ENCODE measurements around the gene D2HGDH. TPM values are rescaled to one million over a fixed set of nuclear protein-coding genes. Genes with fewer than 3 reads are reported as not detected.

D2HGDH gene
- total and polyA plus RNA-seq, 2 of the 8 experiments (the other 6 are each of a cell fraction or from before 2014, with no cell fraction given) = 3.4 to 8.1 TPM

GRCh38 chr2:241815477-241816430 is 81.3 kb downstream of the D2HGDH start:
- H4K5ac ChIP-seq (ENCODE audit: insufficient read length, low read depth, low read length) = no peak overlapping the region
- no peaks in the 10 kb centered on the region for H3K9me3 ChIP-seq (ENCODE audit: insufficient read depth in 2 of 2, low read depth in 1 of 2, low read length in 1 of 2)
- H3K36me3 ChIP-seq (ENCODE audit: control insufficient read depth in 2 of 4, insufficient read depth in 4 of 4, low read length in 3 of 4) = no peaks in the 10 kb centered on the region
- H4K20me1 ChIP-seq (replicated peaks in 1 of 2; ENCODE audit: control insufficient read depth in 1 of 2, insufficient read depth in 2 of 2, low read length in 2 of 2) = no peaks in the 10 kb centered on the region
- DNase-seq (ENCODE audit: low read depth in 1 of 2, low spot score in 2 of 2) = no peak
- H3K14ac ChIP-seq (ENCODE audit: insufficient read length) = no peak overlapping the region
- no peak overlapping the region for H4K91ac ChIP-seq (replicated peaks; ENCODE audit: insufficient read length, low read length)
- no peak overlapping the region for H2AK5ac ChIP-seq (ENCODE audit: low read depth, low read length)
- H3K79me2 ChIP-seq (ENCODE audit: control insufficient read depth in 1 of 2, insufficient read depth in 2 of 2, low read length in 2 of 2) = no peaks in the 10 kb centered on the region
- no peak overlapping the region for H3K4me2 ChIP-seq (ENCODE audit: insufficient read depth in 1 of 2, low read depth in 2 of 2, low read length in 2 of 2)
- H2BK20ac ChIP-seq (ENCODE audit: low read length) = no peak overlapping the region
- no peak overlapping the region for H3K4me3 ChIP-seq (ENCODE audit: extremely low read depth in 1 of 4, insufficient read depth in 2 of 4, low read depth in 3 of 4, low read length in 4 of 4)
- CTCF ChIA-PET (ENCODE audit: partially characterized antibody) = interaction anchor here (1.3 kb wide), 1 partner anchor 37 kb away, joined by 3 read pairs; no protein-coding TSS in a partner anchor
- POLR2A ChIA-PET (ENCODE audit: partially characterized antibody) = no interaction called here
- peak overlapping the region; percentile 68 for H4K8ac ChIP-seq (ENCODE audit: extremely low read depth, insufficient read depth, low read length)
- H3K79me1 ChIP-seq (ENCODE audit: low read depth, low read length) = no peaks in the 10 kb centered on the region
- WGBS, 2 experiments (ENCODE audit: extremely low coverage in 1 of 2, insufficient coverage in 1 of 2, insufficient read length in 1 of 2, insufficient replicate concordance in 2 of 2, low coverage in 1 of 2, low lambda C conversion rate in 2 of 2, missing lambda C conversion rate in 1 of 2) = 89% methylated on average over 37 of the region's 48 CpGs; no CpG with 5 or more reads in 1 of the 2 experiments
- H2BK120ac ChIP-seq (replicated peaks; ENCODE audit: low read depth, low read length) = no peak overlapping the region
- peaks cover 0 to under 1% (median 0%) of the 10 kb centered on the region in 4 experiments; a peak in 1 of 7 replicates for H3K4me1 ChIP-seq (replicated peaks in 1 of 4; ENCODE audit: control insufficient read depth in 3 of 4, insufficient read depth in 4 of 4, low read length in 3 of 4)
- no peak overlapping the region for H2BK12ac ChIP-seq (ENCODE audit: low read depth, low read length)
- no peak overlapping the region for H3K27ac ChIP-seq (ENCODE audit: low read depth, low read length)
- no peak overlapping the region for H3K9ac ChIP-seq (replicated peaks in 1 of 4; ENCODE audit: extremely low read depth in 1 of 4, low read depth in 3 of 4, low read length in 3 of 4)
- FAIRE-seq = no peak
- H3K23me2 ChIP-seq (ENCODE audit: low read depth, low read length) = no peaks in the 10 kb centered on the region
- no peak overlapping the region for H3K18ac ChIP-seq (ENCODE audit: extremely low read depth, low read length)
- H2AFZ ChIP-seq (ENCODE audit: low read length) = no peak overlapping the region
- H3K56ac ChIP-seq (replicated peaks; ENCODE audit: insufficient read length, low read depth, low read length) = no peak overlapping the region
- H3K4ac ChIP-seq (replicated peaks; ENCODE audit: insufficient read length, low read depth, low read length) = no peak overlapping the region
- H3K23ac ChIP-seq (ENCODE audit: insufficient read length) = no peak overlapping the region
- no peak overlapping the region; the same call in 1 of the 2 replicates for H2BK15ac ChIP-seq (ENCODE audit: low read length)
- no peak overlapping the region for H2BK5ac ChIP-seq (ENCODE audit: low read depth, low read length)
- H3K27me3 ChIP-seq (replicated peaks in 1 of 4; ENCODE audit: control insufficient read depth in 3 of 4, extremely low read depth in 1 of 4, insufficient read depth in 3 of 4, low read length in 3 of 4) = no peaks in the 10 kb centered on the region
- TF ChIP-seq MAX (IDR thresholded peaks at IDR 0.05) (no peak), JUND (IDR thresholded peaks at IDR 0.05; ENCODE audit: low read length) (no peak), ZNF274 (IDR thresholded peaks at IDR 0.05; ENCODE audit: borderline replicate concordance, extremely low read depth, low read length) (no peak), TCF12 (IDR thresholded peaks at IDR 0.05; ENCODE audit: low read depth, low read length) (no peak), BCL11A (IDR thresholded peaks at IDR 0.05; ENCODE audit: low read depth in 2 of 2, low read length in 2 of 2) (no peak), SP2 (IDR thresholded peaks at IDR 0.05; ENCODE audit: low read length) (no peak), RAD21 (IDR thresholded peaks at IDR 0.05 in 1 of 2, conservative IDR thresholded peaks at IDR 0.05 in 1 of 2; ENCODE audit: low read depth in 2 of 2, low read length in 2 of 2) (no peak), NRF1 (IDR thresholded peaks at IDR 0.05; ENCODE audit: low read depth, low read length) (no peak), RNF2 (IDR thresholded peaks at IDR 0.05; ENCODE audit: borderline replicate concordance, low read depth, low read length, missing control alignments, poor library complexity, severe bottlenecking) (no peak), RFX5 (IDR thresholded peaks at IDR 0.05; ENCODE audit: borderline replicate concordance, low read depth, low read length) (no peak), POLR2A (IDR thresholded peaks at IDR 0.05; ENCODE audit: control extremely low read depth in 1 of 2, low read depth in 2 of 2, low read length in 2 of 2) (no peak), MAFK (IDR thresholded peaks at IDR 0.05; ENCODE audit: low read depth, low read length) (no peak)
